ENCODE measurements around the gene THADA.
"Not testable (repeated sequence)": the region's sequence is repeated elsewhere in the genome, so short reads cannot be mapped to it uniquely, and the experiment has no call there.

The THADA gene

DNA sequence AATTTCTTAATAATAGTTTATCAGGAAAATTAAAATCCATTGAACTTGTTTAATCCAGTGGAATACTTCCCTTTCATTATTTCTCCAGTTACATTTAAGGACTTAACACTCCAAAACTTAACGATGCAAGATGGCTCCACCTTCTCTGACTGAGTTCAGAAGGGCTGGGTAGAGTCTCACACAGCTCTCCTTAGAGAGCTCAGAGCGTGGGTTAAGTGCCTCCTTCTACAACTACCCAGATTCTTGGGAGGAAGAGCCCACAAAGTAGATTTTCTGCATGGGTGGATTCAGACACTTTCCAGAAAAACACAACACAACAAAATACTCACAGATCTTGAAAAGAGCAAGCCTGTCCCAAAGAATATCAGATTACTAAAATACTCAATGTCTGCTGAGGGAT, 130.6 kb downstream of the THADA start:
- no peak for DNase-seq (ENCODE audit: low read depth)

DNA sequence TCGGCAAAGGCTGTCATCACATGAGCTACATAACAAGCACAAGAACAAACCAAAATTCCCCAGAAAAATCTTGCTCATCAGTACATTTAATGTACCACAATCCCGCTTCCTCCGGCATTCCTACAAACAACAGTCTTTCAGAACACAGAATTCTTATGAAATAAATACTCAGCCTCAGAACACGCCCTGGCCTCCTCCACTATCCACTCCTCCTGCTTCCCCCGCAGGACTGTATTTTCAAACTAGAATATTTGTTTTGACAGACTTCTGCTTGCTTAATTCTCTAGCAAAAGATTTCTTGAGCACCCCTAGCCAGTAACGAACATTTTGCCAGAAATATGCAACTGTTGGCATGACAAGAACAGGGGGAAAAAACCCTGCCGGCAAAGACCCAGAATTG, 131.2 kb downstream of the THADA start:
- DNase-seq (ENCODE audit: low read depth), result no peak

DNA sequence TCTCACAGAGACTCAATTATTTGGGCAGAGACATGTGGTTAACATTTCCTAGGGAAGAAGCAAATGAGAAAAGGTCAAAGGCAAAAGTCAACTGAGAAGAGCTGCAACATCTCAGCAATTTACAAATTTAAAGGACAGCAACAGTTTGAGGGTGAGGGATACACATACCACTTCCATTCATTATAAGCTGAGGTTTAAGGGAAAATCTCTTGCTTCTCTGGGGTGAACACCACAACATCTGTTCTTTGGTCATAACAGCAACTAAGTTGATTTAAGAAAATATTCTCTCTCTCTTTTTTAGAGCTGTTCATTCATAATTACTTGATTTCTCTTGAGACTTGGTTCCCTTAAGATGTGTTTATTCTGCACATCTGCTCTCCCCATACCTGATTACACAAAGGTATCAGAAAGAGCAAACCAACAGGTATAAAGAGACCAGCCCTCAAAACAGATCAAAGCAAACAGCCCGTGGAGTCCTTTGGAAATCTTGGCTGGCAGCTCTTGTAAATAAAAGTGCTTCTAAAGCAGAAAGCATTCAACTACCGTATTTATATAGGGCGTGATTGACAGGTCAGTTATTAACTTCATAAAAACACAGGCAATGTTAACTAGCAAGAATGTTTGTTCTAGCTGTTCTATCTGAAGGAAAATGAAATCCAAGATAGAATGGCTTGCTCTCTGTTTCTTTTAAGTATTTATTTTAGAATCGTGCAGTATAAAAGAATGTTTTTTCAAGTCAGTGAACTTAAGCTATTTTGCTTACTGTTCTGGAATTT, 132.8 kb downstream of the THADA start:
- no peak for DNase-seq (ENCODE audit: low read depth)

DNA sequence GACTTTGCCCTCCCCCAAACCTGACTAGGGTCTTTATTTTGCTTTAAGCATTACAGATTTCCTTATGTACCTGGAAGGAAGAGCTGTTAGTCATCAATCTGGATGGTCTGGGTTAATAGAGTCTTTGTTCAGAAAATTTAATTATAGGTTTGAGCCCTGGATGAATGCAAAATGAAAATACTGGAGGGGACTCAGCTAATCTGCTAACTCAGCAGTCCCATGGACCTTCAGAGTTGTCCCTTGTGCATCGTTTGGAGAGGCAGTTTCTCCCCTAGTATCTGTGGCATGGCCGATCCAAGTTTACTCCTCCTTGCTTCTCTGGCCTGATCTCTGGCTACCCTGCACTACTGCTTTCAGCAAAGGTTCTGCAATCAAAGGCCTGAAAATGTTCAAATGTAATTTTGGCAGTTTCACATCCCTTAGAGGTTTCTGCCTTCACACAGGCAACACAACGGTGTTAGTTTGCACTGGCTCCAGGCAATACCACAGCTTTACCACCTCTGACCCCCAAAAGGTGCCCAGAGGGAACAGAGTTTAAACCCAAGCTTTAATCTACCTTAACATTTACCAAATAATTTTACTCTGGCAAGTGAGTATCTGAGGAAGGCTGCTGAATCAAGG, 134.3 kb downstream of the THADA start:
- DNase-seq (ENCODE audit: low read depth), result no peak

DNA sequence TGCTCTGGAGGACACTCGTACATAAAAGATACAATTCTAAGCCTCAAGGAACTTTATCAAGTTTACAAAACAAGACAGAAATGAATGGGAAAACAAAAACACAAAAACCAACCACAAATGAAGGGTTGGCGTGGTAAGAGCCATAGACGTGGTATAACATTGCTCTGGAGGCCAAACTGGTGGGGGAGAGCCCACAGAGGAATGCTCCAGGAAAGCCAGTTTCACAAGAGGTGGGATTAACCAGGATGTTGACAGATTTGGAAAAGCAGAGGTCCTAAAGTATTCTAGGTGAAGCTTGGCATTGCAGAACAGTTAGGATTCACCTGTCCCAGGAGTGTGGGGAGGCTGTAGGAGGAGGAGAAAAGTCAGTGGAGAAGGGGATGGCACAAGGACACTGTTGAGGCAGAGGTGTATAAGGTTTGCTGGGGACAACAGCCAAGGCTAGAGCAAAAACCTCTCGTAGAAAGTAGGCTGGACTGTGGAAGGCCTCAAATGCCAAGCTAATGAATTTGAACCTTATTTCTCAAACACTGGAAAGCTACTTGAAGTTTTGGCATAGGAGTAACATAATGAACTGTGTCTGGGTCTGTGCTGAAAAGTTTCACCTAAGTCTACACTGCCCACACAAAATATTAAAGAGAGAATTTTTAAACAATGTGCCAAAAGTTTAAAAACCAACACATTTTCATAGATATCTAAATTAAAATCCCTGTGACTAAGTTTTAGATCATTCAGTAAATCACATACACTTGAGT, 135.1 kb downstream of the THADA start:
- DNase-seq (ENCODE audit: low read depth), result no peak

DNA sequence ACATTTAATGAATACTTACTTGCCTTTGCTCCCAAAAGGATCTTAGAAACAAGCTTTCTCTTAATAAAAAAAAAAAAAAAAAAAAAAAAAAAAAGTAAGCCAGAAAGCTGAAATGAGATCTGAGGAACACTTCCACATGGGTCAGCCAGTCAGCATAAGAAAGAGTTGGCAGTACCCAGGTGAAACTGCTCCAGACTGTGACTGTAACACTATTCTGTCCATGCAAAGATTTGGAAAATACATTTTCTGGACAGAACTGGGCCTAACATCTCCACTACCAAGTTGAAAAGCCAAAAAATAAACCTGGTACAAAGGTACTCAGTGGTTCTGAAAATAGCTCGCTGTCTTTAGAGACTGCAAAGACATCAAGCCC, 135.7 kb downstream of the THADA start:
- DNase-seq (ENCODE audit: low read depth), result no peak

DNA sequence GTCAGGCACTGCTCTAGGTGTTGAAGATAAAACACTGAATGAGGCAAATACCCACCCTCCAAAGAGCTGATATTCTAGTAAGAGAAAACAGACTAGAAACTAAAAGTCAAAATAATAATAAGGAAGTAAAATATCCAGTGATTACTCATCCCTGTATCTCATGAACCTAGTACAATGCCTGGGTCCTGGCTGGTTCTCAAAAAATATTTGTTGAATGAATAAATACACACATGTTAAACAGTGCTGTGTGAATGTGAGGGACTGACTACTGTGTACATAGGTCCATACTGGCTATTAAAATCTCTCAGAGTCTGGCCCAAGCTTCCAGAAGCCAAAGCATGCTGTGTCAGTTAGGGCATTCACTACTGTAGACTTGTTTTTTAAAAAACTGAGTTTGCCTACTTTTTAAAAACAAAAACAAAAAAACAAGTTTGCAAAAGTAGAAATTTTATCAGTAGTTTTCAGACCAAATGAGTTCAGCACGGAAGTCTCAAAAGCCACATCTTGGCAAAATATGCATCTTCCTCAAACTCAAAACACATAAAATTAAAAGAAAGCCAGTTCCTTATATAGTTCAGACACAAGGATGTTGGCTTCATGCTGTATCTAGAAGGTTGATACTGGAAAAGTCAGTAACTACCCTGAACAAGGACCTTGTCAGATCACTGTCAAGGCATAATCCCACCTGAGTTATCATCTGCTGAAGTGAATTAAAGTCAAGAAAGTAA, 136.2 kb downstream of the THADA start:
- no peak for DNase-seq (ENCODE audit: low read depth)

DNA sequence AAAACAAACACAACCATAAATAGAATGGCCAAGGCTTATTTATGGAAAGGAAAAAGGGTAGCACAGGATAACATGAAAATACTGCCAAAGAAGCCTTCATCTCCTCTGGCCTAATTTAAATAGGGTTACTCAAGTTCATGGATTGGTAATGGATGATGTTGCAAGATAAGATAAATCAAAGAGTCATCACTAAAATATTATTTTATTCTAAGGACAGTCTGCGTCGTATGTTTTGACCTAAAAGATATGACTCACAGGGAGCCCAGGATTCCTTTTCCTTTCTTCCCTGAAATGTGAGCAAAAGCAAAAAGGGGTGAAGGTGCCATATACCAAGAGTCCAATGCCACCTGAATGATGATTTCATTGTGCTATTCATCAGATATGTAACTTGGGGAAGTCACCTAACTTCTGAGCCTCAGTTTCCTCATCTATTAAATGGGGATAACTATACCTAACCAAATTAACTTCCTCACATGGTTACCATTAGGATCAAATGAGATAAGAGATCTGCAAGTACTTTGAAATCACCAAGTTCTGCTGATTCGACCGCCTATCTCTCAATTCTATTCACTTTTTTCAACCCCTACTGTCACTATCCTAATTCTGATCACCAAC, 137.7 kb downstream of the THADA start:
- no peak for DNase-seq (ENCODE audit: low read depth)

DNA sequence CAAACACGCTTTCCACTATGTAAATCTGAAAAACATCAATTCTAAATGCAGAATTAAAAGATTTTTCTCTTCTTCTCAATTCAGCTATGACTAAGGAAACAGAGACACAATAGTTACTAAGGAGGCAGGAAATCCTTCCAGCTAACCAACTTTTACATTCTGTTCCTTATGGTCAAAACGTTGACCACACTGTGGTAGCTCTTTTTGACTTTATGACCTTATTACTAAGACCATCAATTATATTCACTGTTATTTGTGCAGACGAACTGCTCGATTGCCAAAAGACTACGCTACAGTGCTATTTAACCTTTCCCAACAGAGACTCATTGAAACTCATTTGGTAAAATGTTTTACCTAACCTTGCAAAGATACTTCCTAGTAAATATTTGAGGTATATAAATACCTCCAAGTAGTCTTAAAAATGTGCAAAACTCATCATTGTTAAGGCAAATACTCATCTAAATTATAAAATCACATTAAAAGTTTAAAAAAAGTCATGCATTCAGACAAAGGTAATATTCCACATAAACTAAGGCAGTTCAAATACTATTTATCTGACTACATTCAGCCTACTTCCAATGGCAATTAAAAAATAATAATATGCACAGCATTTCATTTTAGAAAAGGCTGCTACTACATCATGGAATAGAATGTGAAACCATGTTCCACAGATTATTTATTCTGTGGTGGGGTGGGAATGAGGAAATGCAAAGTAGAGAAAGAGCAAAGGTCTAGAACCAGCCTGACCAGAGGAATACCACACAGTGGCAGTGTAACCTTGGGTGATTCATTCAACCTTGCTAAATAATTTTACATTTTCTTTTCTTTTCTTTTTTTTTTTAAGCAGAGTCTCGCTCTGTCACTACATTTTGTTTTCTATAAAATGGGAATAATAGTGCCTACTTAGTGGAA, 139.9 kb downstream of the THADA start:
- no peak for DNase-seq (ENCODE audit: low read depth)

DNA sequence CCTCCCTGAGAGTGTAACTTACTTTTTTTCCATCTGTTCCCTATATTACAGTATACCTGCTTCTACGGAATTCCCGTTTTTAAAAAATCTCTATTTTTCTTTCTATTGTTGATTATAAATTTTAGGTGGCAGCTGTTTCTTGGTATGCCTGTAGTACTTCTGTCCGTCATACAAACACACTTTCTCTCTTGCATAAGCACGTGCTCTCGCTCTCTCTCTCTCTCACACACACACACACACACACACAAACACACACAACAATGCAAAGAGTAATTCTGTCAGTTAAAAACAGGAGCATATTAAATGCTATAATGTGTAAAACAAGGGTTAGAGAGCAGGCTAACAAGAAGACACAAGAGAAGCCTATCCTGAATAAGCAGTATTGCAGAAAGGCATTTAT, 140.5 kb downstream of the THADA start:
- no peak for DNase-seq (ENCODE audit: low read depth)

DNA sequence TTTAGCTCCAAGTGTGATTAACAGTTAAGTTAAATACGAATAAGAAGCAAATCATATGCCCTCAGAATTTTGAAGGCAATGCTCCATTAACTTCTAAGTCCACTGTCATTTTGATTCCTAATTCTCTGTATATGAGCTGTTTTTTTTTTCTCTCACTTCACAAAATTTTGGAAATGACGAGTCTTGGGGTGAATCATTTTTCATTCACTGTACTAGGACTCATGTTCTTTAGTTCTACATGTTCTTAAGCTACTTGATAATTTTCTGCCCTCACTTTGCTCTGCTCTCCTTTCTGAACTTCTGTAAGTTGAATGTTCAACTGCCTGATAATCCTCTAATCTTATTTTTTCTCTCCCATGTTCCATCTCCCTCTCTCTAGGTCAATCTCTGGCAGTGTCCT, 141.0 kb downstream of the THADA start:
- no peak for DNase-seq (ENCODE audit: low read depth)

DNA sequence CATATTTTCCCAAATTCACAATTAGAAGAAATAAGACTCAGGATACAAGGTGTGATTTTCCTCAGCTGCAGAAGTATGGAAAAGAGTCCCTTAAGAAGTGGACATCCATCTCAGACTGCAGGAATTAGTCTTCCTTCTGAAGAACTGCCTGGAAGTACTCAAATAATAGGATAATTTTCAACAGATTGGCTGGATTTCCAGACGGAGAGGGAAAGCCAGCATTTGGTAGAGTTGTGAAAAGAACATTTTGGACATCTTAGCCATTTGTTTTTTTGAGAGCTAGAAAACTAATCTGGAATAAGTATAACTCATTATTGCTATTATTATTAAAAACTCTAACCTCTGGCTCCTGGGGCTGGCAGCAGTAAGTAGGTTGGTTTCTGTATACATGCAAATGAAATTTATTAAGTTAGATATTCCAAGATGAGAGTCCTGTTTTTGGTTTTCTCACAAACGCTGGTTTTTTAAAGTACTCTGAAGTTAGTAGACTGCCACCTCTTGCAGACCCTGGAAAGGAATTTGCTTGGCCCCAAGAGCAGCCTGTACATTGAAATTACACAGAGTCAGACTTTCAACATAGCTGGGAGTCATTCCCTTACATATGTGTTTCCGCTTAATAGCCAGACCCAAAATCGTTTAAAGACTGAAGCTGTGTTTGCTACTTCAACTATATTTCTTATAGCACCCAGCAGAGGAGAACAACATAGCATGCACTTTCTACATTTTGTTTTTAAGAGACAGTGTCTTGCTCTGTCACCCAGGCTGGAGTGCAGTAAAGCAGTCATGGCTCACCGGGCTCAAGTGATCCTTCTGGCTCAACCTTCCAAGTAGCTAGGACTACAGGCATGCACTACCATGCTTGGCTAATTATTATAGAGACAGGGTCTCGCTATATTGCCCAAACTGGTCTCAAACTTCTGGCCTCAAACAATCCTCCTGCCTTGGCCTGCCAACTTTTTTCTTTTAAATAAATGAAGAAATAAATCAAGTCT, 142.4 kb downstream of the THADA start:
- no peak for DNase-seq (ENCODE audit: low read depth)

DNA sequence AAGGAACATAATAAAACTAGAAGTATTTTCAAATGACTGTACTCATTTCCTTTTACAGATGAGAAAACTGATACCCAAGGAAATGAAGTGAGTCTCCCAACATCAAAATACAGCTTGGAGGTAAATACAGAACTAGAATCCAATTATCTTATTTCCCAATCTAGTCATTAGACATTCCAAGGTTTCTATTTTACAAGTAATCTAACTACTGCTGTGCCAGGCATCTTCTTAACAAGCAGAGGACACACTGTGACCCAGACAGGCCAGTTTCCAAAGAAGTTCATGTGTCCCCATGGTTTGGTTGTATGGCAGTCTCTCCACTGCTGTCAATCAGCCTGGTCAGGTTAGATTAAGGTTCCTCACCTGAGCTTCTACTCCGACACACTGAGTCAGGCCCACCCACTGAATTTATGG, 143.5 kb downstream of the THADA start:
- no peak for DNase-seq (ENCODE audit: low read depth)

DNA sequence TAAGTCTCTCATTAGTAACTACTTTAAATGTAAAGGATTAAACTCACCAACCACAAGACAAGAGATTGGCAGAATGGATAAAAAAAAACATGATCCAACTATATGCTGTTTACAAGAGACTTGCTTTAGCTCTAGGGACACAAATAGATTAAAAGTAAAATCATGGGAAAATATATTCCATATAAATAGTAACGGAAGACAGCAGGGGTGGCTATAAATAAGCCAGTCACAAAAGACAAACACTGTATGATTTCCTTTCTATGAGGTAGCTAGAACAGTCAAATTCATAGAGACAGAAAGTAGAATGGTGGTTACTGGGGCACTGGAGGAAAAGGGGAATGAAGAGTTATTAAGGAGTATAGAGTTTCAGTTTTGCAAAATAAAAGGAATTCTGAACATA, 145.2 kb downstream of the THADA start:
- DNase-seq (ENCODE audit: low read depth), result no peak

DNA sequence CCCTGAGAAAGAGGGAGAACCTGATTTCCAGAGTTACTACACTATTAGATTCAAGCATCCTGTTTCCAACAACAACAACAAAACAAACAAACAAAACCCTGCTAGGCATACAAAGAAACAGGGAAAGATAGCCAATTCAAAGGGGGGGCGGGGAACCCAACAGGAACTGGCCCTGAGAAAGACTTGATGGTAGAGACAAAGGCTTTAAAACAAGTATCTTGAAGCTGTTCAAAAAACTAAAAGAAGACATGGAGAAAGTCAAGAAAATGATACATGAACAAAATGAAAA, 147.1 kb downstream of the THADA start:
- DNase-seq (ENCODE audit: low read depth), result no peak

DNA sequence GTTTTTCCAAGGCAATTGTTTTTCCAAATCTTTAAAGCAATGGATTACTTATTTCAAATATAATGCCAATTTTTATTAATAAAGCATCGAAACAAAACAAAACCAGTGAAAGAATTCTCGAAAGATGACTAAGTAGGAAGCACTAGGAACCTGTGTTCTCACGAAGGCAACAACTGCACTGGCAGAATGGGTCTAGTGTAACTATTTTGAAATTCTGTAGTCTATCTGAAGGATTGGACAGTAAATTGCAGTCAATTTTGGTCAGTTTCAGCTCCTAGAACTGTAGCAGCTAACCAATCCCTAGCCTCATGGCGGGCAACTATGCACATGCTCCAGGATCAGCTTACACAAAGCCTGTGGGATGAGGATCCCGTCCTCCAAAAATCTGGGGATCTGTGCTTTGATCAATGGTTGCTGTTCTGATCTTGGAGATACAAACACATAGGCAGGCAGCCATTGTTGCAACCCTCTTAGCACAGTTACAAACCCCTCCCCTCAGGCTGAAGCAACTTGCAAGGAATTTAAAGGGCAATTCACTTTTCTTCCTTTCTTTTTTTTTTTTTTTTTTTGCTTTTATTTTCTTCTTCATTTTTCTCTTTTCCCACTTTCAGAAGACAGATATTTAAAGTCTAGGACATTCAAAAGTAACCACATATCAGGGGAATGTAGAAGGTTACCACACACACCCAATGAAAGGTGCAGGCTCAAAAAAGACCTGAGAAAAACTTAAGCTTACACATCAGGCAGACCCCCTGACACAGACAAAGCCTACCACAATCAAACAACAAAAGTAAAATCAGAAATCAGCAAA, 147.6 kb downstream of the THADA start:
- no peak for DNase-seq (ENCODE audit: low read depth)

DNA sequence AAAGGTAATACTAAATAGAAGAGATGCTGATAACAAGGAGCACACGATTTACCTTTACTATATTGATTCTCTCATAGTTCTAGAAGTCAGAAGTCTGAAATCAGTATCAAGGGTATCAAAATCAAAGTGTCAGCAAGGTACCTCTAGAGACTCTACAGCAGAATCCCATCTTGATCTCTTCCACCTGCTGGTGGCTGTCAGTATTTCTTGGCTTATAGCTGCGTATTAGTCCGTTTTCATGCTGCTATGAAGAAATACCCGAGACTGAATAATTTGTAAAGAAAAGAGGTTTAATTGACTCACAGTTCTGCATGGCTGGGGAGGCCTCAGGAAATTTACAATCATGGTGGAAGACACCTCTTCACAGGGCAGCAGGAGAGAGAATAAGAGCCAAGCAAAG, 149.1 kb downstream of the THADA start:
- DNase-seq (ENCODE audit: low read depth), result not testable (repeated sequence)

DNA sequence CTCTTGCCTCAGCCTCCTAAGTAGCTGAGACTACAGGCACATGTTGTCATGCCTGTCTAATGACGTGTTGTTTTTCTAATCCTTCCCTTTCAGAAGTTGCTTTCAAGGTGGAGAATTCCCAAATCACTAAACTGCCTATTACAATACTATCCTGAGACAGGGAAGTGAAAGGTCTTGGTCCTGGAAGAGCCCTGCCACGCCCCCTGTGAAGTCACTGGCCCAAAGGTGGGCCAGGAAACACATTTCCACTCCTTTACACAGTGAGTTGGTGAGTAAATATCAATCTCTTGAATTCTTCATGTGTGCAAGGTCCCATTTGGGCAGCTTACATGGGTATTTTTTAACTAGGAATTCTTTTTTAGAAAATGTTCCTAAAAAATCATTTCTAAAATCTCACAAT, 150.1 kb downstream of the THADA start:
- no peak for DNase-seq (ENCODE audit: low read depth)

DNA sequence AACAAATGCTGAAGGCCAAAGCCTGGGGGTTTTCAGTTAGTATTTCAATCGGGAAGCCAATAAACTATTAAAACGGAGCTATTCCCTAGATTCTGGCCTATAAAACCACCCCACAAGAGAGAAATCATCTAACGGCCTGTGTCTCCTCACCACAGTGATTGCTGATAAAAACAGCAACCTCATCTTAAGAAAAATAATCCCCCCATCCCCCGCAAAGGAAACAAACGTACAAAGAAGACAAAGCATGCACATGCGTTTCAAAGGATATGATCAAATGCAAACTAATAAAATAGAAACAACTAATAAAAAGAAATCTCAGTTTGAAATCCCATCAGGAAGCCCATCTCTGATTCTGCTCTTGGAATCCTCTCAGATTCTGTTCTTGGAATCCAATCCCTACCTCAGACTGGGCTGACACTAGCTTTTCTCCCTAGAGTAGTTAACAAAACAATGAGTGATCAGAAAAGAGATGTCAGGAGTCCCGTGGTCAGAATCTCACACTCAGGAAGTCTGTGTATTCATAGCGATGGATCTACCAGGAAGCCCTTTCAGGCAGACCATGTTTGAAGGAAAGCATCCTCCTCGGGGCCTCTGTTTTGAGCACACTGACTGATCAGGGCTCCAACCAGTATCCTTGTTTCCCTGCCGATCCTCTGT, 150.7 kb downstream of the THADA start:
- DNase-seq (ENCODE audit: low read depth), result no peak

Measured in T follicular helper cell (primary cell).